Measurements from ENCODE around the gene PAOX.

DNA sequence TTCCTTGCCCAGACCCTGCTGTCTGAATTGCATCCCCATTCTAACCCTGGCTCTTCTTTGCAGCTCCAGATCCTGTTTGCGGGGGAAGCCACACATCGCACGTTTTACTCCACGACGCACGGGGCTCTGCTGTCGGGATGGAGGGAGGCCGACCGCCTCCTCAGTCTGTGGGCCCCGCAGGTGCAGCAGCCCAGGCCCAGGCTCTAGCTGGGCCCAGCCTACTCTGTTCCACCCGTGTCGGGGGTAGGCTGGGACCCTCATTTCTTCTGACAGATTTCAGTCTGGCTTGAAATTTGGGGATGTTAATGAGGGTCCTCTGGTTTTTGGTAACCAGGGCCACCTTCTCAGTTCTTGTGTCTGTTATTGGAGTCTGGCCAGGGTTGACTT, 12.2 kb downstream of the PAOX start:
- TF ChIP-seq, protein P1, sequence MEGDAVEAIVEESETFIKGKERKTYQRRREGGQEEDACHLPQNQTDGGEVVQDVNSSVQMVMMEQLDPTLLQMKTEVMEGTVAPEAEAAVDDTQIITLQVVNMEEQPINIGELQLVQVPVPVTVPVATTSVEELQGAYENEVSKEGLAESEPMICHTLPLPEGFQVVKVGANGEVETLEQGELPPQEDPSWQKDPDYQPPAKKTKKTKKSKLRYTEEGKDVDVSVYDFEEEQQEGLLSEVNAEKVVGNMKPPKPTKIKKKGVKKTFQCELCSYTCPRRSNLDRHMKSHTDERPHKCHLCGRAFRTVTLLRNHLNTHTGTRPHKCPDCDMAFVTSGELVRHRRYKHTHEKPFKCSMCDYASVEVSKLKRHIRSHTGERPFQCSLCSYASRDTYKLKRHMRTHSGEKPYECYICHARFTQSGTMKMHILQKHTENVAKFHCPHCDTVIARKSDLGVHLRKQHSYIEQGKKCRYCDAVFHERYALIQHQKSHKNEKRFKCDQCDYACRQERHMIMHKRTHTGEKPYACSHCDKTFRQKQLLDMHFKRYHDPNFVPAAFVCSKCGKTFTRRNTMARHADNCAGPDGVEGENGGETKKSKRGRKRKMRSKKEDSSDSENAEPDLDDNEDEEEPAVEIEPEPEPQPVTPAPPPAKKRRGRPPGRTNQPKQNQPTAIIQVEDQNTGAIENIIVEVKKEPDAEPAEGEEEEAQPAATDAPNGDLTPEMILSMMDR (IDR thresholded peaks at IDR 0.05) = no peak
- TF ChIP-seq POLR2A (IDR thresholded peaks at IDR 0.05; ENCODE audit: low read length) = no peak
- TF ChIP-seq, protein P2, sequence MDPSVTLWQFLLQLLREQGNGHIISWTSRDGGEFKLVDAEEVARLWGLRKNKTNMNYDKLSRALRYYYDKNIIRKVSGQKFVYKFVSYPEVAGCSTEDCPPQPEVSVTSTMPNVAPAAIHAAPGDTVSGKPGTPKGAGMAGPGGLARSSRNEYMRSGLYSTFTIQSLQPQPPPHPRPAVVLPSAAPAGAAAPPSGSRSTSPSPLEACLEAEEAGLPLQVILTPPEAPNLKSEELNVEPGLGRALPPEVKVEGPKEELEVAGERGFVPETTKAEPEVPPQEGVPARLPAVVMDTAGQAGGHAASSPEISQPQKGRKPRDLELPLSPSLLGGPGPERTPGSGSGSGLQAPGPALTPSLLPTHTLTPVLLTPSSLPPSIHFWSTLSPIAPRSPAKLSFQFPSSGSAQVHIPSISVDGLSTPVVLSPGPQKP (IDR thresholded peaks at IDR 0.05; ENCODE audit: low read depth, low read length) = no peak
- no peak for TF ChIP-seq MAFK (IDR thresholded peaks at IDR 0.05; ENCODE audit: partially characterized antibody)
- TF ChIP-seq CBX8 (IDR thresholded peaks at IDR 0.05) = no peak
- no peak for TF ChIP-seq SMC3 (IDR thresholded peaks at IDR 0.05)
- no peak for TF ChIP-seq RFX5 (IDR thresholded peaks at IDR 0.05)
- TF ChIP-seq HDAC2 (IDR thresholded peaks at IDR 0.05) = no peak
- no peak for TF ChIP-seq ESRRA (IDR thresholded peaks at IDR 0.05; ENCODE audit: borderline replicate concordance, low read length)
- no peak for TF ChIP-seq MYC (IDR thresholded peaks at IDR 0.05; ENCODE audit: borderline replicate concordance, low read length)
- TF ChIP-seq POLR2AphosphoS2 (conservative IDR thresholded peaks at IDR 0.05; ENCODE audit: low read length) = no peak

Measured in A549 (cell line).